Measurements from ENCODE around the gene YJU2. TPM values are rescaled to one million over a fixed set of nuclear protein-coding genes. Genes with fewer than 3 reads are reported as not detected.

YJU2 gene
- total and polyA plus RNA-seq, 11 donors, result 7.6 to 26.7 (median 12.7) TPM

DNA sequence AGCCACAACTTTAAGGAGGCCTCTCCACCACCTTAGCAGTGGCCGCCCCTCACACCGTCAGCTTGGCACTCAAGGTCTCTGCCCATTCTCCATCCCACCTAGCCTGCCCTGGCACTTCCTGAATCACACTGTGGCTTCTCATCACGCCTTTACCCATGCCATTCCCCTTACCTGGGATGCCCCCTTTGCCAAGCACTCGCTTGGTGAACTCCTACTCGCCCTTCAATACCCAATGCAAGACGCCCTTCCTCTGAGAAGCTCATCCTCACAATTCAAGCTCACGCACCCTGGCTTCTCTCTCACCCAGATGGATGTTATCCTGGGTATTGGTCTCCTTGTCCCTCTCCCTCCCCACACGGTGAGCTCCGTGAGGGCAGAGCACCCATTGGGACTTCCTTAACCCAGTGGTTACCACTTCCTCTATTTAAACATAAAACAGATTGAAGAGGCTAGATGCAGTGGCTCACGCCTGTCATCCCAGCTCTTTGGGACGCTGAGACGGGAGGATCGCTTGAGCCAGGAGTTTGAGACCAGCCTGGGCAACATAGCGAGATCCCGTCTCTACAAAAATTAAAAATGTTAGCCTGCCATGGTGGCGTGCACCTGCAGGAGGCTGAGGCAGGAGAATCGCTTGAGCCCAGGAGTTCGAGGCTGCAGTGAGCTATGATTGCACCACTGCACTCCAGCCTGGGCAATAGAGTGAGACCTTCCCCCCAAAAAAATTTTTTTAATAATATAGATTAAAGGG is 19.5 kb downstream of the YJU2 start:
- 86 to 94% (median 93%) methylated on average over 18 of the region's 18 CpGs for WGBS, 4 donors
- TF ChIP-seq, protein P1, sequence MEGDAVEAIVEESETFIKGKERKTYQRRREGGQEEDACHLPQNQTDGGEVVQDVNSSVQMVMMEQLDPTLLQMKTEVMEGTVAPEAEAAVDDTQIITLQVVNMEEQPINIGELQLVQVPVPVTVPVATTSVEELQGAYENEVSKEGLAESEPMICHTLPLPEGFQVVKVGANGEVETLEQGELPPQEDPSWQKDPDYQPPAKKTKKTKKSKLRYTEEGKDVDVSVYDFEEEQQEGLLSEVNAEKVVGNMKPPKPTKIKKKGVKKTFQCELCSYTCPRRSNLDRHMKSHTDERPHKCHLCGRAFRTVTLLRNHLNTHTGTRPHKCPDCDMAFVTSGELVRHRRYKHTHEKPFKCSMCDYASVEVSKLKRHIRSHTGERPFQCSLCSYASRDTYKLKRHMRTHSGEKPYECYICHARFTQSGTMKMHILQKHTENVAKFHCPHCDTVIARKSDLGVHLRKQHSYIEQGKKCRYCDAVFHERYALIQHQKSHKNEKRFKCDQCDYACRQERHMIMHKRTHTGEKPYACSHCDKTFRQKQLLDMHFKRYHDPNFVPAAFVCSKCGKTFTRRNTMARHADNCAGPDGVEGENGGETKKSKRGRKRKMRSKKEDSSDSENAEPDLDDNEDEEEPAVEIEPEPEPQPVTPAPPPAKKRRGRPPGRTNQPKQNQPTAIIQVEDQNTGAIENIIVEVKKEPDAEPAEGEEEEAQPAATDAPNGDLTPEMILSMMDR (IDR thresholded peaks at IDR 0.05), result no peak
- no peak for TF ChIP-seq POLR2A (IDR thresholded peaks at IDR 0.05)
- ATAC-seq, result no peak

GRCh38 chr19:4267101-4267900 is 20.4 kb downstream of the YJU2 start:
- H3K36me3 ChIP-seq, result peaks cover 0 to 94% (median 72%) of the 10 kb centered on the region in 9 donors
- WGBS, 4 donors, result 45 to 53% (median 46%) methylated on average over 21 of the region's 21 CpGs
- peak in 3 of 5 donors; percentile 34 to 60 (median 43) for DNase-seq
- no peak for TF ChIP-seq POLR2A (IDR thresholded peaks at IDR 0.05)
- TF ChIP-seq, protein P1 (IDR thresholded peaks at IDR 0.05), result peak; percentile 75 to 92 (median 84)
- no peak overlapping the region for H3K27ac ChIP-seq
- peaks cover 0 to 6% (median 0%) of the 10 kb centered on the region in 12 donors for H3K9me3 ChIP-seq
- no peaks in the 10 kb centered on the region for H3K27me3 ChIP-seq
- intact Hi-C loops (cut with DNase I), result loop anchor here (2.0 to 10.0 kb wide), 7 partner anchors 58 to 258 kb away; partner anchors contain the start of genes CHAF1A (in 3 of the 10) and SH3GL1 (in 3 of the 10)
- ATAC-seq, result peak in 3 of 4 donors; percentile 56 to 78 (median 72)
- H3K4me3 ChIP-seq, result no peak overlapping the region
- peaks cover 0 to 7% (median 0%) of the 10 kb centered on the region in 12 donors for H3K4me1 ChIP-seq

More for the DNA sequence above, 19.5 kb downstream of the YJU2 start:
- Histone ChIP-seq H3K4me3 (no peak overlapping the region), H3K4me1 (peaks cover 0 to 7% (median 0%) of the 10 kb centered on the region in 12 donors), H3K27me3 (no peaks in the 10 kb centered on the region), H3K36me3 (peaks cover 0 to 95% (median 77%) of the 10 kb centered on the region in 9 donors), H3K27ac (no peak overlapping the region), H3K9me3 (no peaks in the 10 kb centered on the region)
- DNase-seq, result no peak
- intact Hi-C loops (cut with DNase I), result loop anchor here (2.0 to 10.0 kb wide), 7 partner anchors 58 to 258 kb away; partner anchors contain the start of genes CHAF1A (in 3 of the 10) and SH3GL1 (in 3 of the 10)

GRCh38 chr19:4267901-4268815 is 21.3 kb downstream of the YJU2 start:
- H3K9me3 ChIP-seq, result peaks cover 0 to 6% (median 0%) of the 10 kb centered on the region in 12 donors
- H3K36me3 ChIP-seq, result peaks cover 0 to 90% (median 64%) of the 10 kb centered on the region in 9 donors
- no peaks in the 10 kb centered on the region for H3K27me3 ChIP-seq
- 82 to 92% (median 90%) methylated on average over 25 to 30 of the region's 30 CpGs for WGBS, 4 donors
- no peak overlapping the region for H3K4me3 ChIP-seq
- no peak for DNase-seq
- peak in 1 of 4 donors; percentile 11 for ATAC-seq
- H3K4me1 ChIP-seq, result peaks cover 0 to 7% (median 0%) of the 10 kb centered on the region in 12 donors
- H3K27ac ChIP-seq, result no peak overlapping the region
- intact Hi-C loops (cut with DNase I), result loop anchor here (2.0 to 10.0 kb wide), 7 partner anchors 57 to 257 kb away; partner anchors contain the start of genes CHAF1A (in 3 of the 10) and SH3GL1 (in 3 of the 10)
- TF ChIP-seq POLR2A (IDR thresholded peaks at IDR 0.05), result no peak
- TF ChIP-seq, protein P1 (IDR thresholded peaks at IDR 0.05), result peak in 2 of 12 donors; percentile 1 to 7
